SK-N-SH treated with all-trans-retinoic acid at 6 μM for 48 hours (cell line): Measurements from ENCODE around the gene SLC35A3.
A peak's percentile ranks its signal among the peaks of the same experiment; 100 is the strongest.

Experiments used
- ATAC-seq: fragments of 200-7000 bp; cut with Tn5 transposase; 3 replicates; pipeline ENCODE4 v1.9.1; 2020; ENCODE audit warnings: mild to moderate bottlenecking, moderate library complexity
- ARNTL ChIP-seq: fragments of 450-650 bp; formaldehyde crosslinking; IDR thresholded peaks from 2 replicates; pipeline ENCODE4 v1.5.0; 2020; ENCODE audit warnings: low read depth, mild to moderate bottlenecking, moderate library complexity, borderline replicate concordance
- BACH2 ChIP-seq: fragments of 250-450 bp; sonication (Bioruptor Pico); IDR thresholded peaks from 2 replicates; pipeline ENCODE4 v1.9.0; 2021; ENCODE audit warnings: mild to moderate bottlenecking, borderline replicate concordance
- CSDC2 ChIP-seq: fragments of 250-450 bp; sonication (Bioruptor Pico); IDR thresholded peaks from 2 replicates; pipeline ENCODE4 v1.5.0; 2020; ENCODE audit warnings: mild to moderate bottlenecking, moderate library complexity
- ESRRG ChIP-seq: fragments of 250-450 bp; sonication (Bioruptor Pico); IDR thresholded peaks from 2 replicates; pipeline ENCODE4 v1.6.1; 2021; ENCODE audit warnings: mild to moderate bottlenecking
- GLIS3 ChIP-seq: fragments of 250-450 bp; sonication (Bioruptor Pico); IDR thresholded peaks from 2 replicates; pipeline ENCODE4 v1.5.0; 2020; ENCODE audit warnings: mild to moderate bottlenecking, moderate library complexity
- ISL1 ChIP-seq: fragments of 250-450 bp; sonication (Bioruptor Pico); IDR thresholded peaks from 2 replicates; pipeline ENCODE4 v2.1.2; 2022; ENCODE audit warnings: mild to moderate bottlenecking, moderate library complexity
- OSR1 ChIP-seq: fragments of 250-450 bp; sonication (Bioruptor Pico); IDR thresholded peaks from 2 replicates; pipeline ENCODE4 v1.8.0; 2022; ENCODE audit warnings: moderate library complexity, mild to moderate bottlenecking, inconsistent platforms
- PPARA ChIP-seq: fragments of 250-450 bp; sonication (Bioruptor Pico); IDR thresholded peaks from 2 replicates; pipeline ENCODE4 v1.5.0; 2020; ENCODE audit warnings: mild to moderate bottlenecking, borderline replicate concordance
- SNAI2 ChIP-seq: fragments of 250-450 bp; sonication (Bioruptor Pico); IDR thresholded peaks from 2 replicates; pipeline ENCODE4 v1.5.0; 2020; ENCODE audit warnings: mild to moderate bottlenecking, moderate library complexity
- TCF4 ChIP-seq: fragments of 250-450 bp; sonication (Bioruptor Pico); IDR thresholded peaks from 2 replicates; pipeline ENCODE4 v1.8.0; 2021; ENCODE audit warnings: mild to moderate bottlenecking, moderate library complexity, borderline replicate concordance
- ZC3H10 ChIP-seq: fragments of 250-450 bp; sonication (Bioruptor Pico); IDR thresholded peaks from 2 replicates; pipeline ENCODE4 v1.5.1; 2021; ENCODE audit warnings: mild to moderate bottlenecking, moderate library complexity
- ZFP3 ChIP-seq: fragments of 250-450 bp; sonication (Bioruptor Pico); IDR thresholded peaks from 2 replicates; pipeline ENCODE4 v1.5.0; 2020; ENCODE audit warnings: mild to moderate bottlenecking, moderate library complexity
- ZFP30 ChIP-seq: fragments of 450-650 bp; formaldehyde crosslinking; IDR thresholded peaks from 2 replicates; pipeline ENCODE4 v1.5.0; 2022; ENCODE audit warnings: mild to moderate bottlenecking, moderate library complexity
- ZNF565 ChIP-seq: fragments of 450-650 bp; formaldehyde crosslinking; conservative IDR thresholded peaks from 2 replicates; pipeline ENCODE4 v1.5.0; 2020; ENCODE audit warnings: low read depth, mild to moderate bottlenecking, moderate library complexity
- ZNF70 ChIP-seq: fragments of 450-650 bp; formaldehyde crosslinking; IDR thresholded peaks from 2 replicates; pipeline ENCODE4 v1.5.0; 2020; ENCODE audit warnings: mild to moderate bottlenecking, moderate library complexity
- ZNF8 ChIP-seq: fragments of 450-650 bp; formaldehyde crosslinking; IDR thresholded peaks from 2 replicates; pipeline ENCODE4 v1.5.0; 2020; ENCODE audit warnings: mild to moderate bottlenecking, moderate library complexity
- TF ChIP-seq, protein P1 (sequence below): fragments of 250-450 bp; sonication (Bioruptor Pico); IDR thresholded peaks from 2 replicates; pipeline ENCODE4 v1.5.0; 2020; ENCODE audit warnings: mild to moderate bottlenecking, moderate library complexity
- TF ChIP-seq, protein P2 (sequence below): fragments of 250-450 bp; sonication (Bioruptor Pico); IDR thresholded peaks from 2 replicates; pipeline ENCODE4 v1.5.1; 2021; ENCODE audit warnings: mild to moderate bottlenecking, moderate library complexity
- TF ChIP-seq, protein P3 (sequence below): fragments of 250-450 bp; sonication (Bioruptor Pico); IDR thresholded peaks from 2 replicates; pipeline ENCODE4 v1.8.0; 2021; ENCODE audit warnings: low read depth, mild to moderate bottlenecking, moderate library complexity, borderline replicate concordance

Gene SLC35A3

DNA sequence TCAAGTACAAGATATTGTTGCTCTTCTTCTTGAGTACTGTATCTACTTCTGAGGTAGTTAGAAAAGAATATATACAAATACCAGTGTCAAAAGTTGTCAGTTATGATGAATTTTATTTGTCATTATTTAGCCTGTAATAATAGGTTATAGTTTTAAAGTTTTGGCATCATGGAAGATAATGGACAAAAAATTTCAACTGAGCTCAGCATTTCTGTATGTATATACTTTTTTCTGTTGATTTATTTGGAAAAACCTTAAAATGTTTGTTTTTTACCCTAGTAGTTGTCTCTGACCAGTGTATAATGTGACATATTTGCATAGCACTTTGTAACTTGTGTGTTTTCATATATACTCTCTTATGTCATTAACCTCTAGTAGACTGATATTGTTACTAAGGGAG lies 11.1 kb downstream of the SLC35A3 start:
- no peak for ATAC-seq
- TF ChIP-seq CSDC2 (CRISPR knock-in tag), result no peak
- TF ChIP-seq GLIS3, result no peak
- TF ChIP-seq ZC3H10 (CRISPR knock-in tag), result no peak
- no peak for TF ChIP-seq PPARA
- TF ChIP-seq, protein P1, sequence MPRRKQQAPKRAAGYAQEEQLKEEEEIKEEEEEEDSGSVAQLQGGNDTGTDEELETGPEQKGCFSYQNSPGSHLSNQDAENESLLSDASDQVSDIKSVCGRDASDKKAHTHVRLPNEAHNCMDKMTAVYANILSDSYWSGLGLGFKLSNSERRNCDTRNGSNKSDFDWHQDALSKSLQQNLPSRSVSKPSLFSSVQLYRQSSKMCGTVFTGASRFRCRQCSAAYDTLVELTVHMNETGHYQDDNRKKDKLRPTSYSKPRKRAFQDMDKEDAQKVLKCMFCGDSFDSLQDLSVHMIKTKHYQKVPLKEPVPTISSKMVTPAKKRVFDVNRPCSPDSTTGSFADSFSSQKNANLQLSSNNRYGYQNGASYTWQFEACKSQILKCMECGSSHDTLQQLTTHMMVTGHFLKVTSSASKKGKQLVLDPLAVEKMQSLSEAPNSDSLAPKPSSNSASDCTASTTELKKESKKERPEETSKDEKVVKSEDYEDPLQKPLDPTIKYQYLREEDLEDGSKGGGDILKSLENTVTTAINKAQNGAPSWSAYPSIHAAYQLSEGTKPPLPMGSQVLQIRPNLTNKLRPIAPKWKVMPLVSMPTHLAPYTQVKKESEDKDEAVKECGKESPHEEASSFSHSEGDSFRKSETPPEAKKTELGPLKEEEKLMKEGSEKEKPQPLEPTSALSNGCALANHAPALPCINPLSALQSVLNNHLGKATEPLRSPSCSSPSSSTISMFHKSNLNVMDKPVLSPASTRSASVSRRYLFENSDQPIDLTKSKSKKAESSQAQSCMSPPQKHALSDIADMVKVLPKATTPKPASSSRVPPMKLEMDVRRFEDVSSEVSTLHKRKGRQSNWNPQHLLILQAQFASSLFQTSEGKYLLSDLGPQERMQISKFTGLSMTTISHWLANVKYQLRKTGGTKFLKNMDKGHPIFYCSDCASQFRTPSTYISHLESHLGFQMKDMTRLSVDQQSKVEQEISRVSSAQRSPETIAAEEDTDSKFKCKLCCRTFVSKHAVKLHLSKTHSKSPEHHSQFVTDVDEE (CRISPR knock-in tag), result no peak
- TF ChIP-seq TCF4 (CRISPR knock-in tag), result no peak
- TF ChIP-seq ZNF70 (CRISPR knock-in tag), result no peak

DNA sequence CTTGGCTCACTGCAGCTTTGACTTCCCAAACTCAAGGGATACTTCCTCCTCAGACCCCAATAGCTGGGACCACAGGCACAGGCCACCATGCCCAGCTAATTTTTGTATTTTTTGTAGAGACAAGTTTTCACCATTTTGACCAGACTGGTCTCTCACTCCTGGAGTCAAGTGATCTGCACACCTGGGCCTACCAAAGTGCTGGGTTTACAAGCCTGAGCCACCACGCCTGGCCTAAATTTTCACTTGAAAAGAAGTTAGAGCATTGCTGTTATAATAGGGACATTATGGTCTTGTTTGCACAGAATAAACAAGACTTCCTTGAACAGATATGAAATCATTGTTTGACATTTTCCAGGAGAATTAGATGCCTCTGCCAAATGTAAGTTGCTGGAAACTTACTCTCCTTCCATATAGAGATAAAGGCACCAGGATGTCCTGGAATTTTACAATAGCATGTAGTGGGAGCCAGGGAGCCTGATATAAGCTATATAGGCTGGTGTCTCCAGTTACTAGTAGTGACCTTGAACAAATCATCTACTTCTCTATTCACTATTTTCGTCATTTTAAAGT lies 16.9 kb downstream of the SLC35A3 start:
- TF ChIP-seq CSDC2 (CRISPR knock-in tag), result no peak
- no peak for TF ChIP-seq TCF4 (CRISPR knock-in tag)
- no peak for TF ChIP-seq ZFP3 (CRISPR knock-in tag)
- TF ChIP-seq OSR1, result no peak
- ATAC-seq, result no peak

DNA sequence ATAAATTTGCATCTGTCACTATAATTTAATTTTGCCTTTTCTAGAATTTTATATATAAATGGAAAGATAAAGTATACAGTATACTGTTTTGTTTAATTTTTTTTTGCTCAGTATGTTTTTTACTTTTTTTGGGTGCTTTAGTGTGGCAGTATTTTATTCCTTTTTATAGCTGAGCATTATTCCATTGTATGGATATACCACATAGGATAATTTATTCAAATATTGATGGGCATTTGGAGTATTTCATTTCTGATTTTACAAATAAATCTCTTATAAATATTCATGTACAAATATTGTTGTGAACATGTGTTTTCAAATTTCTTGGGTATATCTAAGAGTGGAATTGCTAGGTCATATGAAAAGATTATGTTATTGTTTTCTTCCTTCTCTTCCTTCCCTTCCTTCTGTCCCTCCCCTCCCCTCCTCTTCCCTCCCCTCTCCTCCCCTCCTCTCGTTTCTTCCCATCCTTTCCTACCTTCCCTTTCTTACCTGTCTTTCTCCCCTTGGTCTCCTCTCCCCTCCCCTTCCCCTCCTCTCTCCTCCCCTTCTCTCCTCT lies 18.5 kb downstream of the SLC35A3 start:
- no peak for ATAC-seq
- TF ChIP-seq ZNF8 (peak; percentile 92), PPARA (no peak)

DNA sequence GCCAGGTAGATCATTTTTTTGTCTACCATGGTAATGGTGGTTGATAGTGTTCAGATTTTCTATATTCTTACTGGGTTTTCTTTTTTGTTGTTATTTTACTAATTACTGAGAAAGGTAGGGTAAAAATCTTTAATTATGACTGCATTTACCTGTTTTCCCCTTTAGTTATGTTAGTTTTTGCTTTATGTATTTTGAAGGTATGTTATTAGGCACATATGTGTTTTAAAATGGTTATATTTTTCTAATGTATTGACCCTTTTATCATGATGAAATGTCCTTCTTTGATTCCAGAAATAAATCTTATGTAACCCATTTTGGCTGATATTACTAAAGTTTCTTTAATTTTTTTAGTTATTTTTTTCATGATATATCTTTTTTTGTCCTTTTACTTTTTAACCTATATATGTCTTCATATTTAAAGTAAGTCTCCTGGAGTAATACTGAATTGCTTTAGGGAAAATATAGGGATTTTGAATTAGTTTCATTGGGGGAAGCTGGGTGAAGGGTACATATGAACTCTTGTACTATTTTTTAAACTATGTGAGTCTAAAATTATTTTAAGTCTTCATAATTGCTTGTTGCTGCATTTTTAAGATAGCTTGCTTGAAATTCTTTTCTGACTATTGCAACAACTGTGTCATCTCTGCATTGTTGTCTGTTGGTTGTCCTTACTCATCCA lies 22.4 kb downstream of the SLC35A3 start:
- TF ChIP-seq, protein P2, sequence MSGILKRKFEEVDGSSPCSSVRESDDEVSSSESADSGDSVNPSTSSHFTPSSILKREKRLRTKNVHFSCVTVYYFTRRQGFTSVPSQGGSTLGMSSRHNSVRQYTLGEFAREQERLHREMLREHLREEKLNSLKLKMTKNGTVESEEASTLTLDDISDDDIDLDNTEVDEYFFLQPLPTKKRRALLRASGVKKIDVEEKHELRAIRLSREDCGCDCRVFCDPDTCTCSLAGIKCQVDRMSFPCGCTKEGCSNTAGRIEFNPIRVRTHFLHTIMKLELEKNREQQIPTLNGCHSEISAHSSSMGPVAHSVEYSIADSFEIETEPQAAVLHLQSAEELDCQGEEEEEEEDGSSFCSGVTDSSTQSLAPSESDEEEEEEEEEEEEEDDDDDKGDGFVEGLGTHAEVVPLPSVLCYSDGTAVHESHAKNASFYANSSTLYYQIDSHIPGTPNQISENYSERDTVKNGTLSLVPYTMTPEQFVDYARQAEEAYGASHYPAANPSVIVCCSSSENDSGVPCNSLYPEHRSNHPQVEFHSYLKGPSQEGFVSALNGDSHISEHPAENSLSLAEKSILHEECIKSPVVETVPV (CRISPR knock-in tag), result no peak
- no peak for TF ChIP-seq ZFP3 (CRISPR knock-in tag)
- no peak for TF ChIP-seq ZNF565
- TF ChIP-seq ZNF8, result no peak
- TF ChIP-seq ESRRG, result no peak
- TF ChIP-seq, protein P3, sequence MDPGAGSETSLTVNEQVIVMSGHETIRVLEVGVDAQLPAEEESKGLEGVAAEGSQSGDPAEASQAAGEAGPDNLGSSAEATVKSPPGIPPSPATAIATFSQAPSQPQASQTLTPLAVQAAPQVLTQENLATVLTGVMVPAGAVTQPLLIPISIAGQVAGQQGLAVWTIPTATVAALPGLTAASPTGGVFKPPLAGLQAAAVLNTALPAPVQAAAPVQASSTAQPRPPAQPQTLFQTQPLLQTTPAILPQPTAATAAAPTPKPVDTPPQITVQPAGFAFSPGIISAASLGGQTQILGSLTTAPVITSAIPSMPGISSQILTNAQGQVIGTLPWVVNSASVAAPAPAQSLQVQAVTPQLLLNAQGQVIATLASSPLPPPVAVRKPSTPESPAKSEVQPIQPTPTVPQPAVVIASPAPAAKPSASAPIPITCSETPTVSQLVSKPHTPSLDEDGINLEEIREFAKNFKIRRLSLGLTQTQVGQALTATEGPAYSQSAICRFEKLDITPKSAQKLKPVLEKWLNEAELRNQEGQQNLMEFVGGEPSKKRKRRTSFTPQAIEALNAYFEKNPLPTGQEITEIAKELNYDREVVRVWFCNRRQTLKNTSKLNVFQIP (CRISPR knock-in tag), result no peak
- no peak for TF ChIP-seq ZNF70 (CRISPR knock-in tag)
- TF ChIP-seq ARNTL (CRISPR knock-in tag), result no peak
- no peak for TF ChIP-seq ISL1 (CRISPR knock-in tag)
- TF ChIP-seq CSDC2 (CRISPR knock-in tag), result no peak
- TF ChIP-seq GLIS3, result no peak
- no peak for TF ChIP-seq OSR1
- TF ChIP-seq BACH2, result no peak
- no peak for TF ChIP-seq SNAI2
- no peak for TF ChIP-seq ZFP30 (CRISPR knock-in tag)
- no peak for ATAC-seq

DNA sequence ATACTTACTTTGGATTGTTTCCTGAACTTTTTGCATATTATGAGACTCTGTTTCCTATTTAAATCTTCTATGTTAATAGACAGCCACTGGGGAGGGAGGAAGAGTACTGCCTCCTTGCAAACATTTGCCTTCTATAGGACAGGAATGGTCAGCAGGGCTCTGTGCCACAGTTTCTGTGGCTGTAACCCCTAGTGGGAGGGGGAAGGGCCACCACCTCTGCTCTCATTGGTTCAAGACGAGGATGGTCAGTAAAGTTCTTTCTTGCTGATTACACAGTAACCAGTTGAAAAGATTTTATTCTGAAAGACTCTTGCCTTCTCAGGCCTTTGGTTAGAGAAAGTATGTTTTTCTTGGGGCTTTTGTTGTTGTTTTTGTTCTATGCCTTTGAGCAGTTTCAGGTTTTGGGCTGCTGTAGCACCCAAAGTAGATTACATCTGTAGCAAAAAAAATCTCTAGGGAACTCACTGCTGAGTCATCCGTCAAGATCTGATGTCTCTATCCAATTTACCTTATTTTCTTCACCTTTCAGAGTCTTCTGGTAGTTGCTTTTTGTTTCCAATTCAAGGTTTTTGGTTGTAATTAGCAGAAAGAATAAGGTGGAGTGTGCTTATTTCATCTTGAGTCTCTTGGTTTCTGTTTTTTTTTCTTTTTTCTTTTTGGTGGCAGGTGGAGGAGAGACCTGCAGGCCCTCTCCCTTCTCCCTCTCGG lies 23.1 kb downstream of the SLC35A3 start:
- TF ChIP-seq OSR1 (no peak), ZFP3 (CRISPR knock-in tag) (no peak), ARNTL (CRISPR knock-in tag) (no peak), ESRRG (no peak)
- TF ChIP-seq, all 23 proteins: peak for 0
- ATAC-seq, result no peak
